Measurements from ENCODE around the gene ANKRD53.
A peak's percentile ranks its signal among the peaks of the same experiment; 100 is the strongest.

ANKRD53 gene

GRCh38 chr2:70958759-70959158, 19.7 kb upstream of the ANKRD53 start:
- no peaks in the 10 kb centered on the region for H3K9me2 ChIP-seq (replicated peaks; ENCODE audit: low read depth, low read length)
- no peak for TF ChIP-seq CTCF (conservative IDR thresholded peaks at IDR 0.05; ENCODE audit: low read length)
- no peak for TF ChIP-seq EZH2phosphoT487 (IDR thresholded peaks at IDR 0.05; ENCODE audit: borderline replicate concordance)
- no peaks in the 10 kb centered on the region for H4K20me1 ChIP-seq (ENCODE audit: insufficient read depth, low read length, poor library complexity, severe bottlenecking)
- no peak overlapping the region for H2AFZ ChIP-seq (ENCODE audit: low read length)
- peak overlapping the region; percentile 59 for H3K4me2 ChIP-seq (ENCODE audit: low read depth, low read length, poor library complexity, severe bottlenecking)
- no peak overlapping the region for H3K9ac ChIP-seq (ENCODE audit: low read depth, low read length, poor library complexity, severe bottlenecking)
- no peaks in the 10 kb centered on the region for H3K36me3 ChIP-seq (ENCODE audit: insufficient read depth, low read length)
- no peaks in the 10 kb centered on the region for H3F3A ChIP-seq (ENCODE audit: low read depth)
- peaks cover 22% of the 10 kb centered on the region for H3K4me1 ChIP-seq (ENCODE audit: insufficient read depth, low read length, poor library complexity, severe bottlenecking)
- no peaks in the 10 kb centered on the region for H3K9me3 ChIP-seq (ENCODE audit: insufficient read depth, low read depth, low read length)
- H3K4me3 ChIP-seq (ENCODE audit: low read length, poor library complexity, severe bottlenecking) = peak overlapping the region; percentile 28
- no peaks in the 10 kb centered on the region for H3K27me3 ChIP-seq (ENCODE audit: insufficient read depth, low read length, poor library complexity, severe bottlenecking)
- H3K79me2 ChIP-seq (ENCODE audit: insufficient read depth, low read length) = no peaks in the 10 kb centered on the region

GRCh38 chr2:70959271-70959761, 19.1 kb upstream of the ANKRD53 start:
- Histone ChIP-seq H3K4me1 (ENCODE audit: insufficient read depth, low read length, poor library complexity, severe bottlenecking) (peaks cover 22% of the 10 kb centered on the region), H3K9me2 (replicated peaks; ENCODE audit: low read depth, low read length) (no peaks in the 10 kb centered on the region), H3K36me3 (ENCODE audit: insufficient read depth, low read length) (no peaks in the 10 kb centered on the region), H3K79me2 (ENCODE audit: insufficient read depth, low read length) (no peaks in the 10 kb centered on the region), H3K4me3 (ENCODE audit: low read length, poor library complexity, severe bottlenecking) (no peak overlapping the region), H3K27me3 (ENCODE audit: insufficient read depth, low read length, poor library complexity, severe bottlenecking) (no peaks in the 10 kb centered on the region), H3K9me3 (ENCODE audit: insufficient read depth, low read depth, low read length) (no peaks in the 10 kb centered on the region), H4K20me1 (ENCODE audit: insufficient read depth, low read length, poor library complexity, severe bottlenecking) (no peaks in the 10 kb centered on the region), H3F3A (ENCODE audit: low read depth) (no peaks in the 10 kb centered on the region), H3K4me2 (ENCODE audit: low read depth, low read length, poor library complexity, severe bottlenecking) (no peak overlapping the region), H2AFZ (ENCODE audit: low read length) (no peak overlapping the region), H3K9ac (ENCODE audit: low read depth, low read length, poor library complexity, severe bottlenecking) (no peak overlapping the region)
- TF ChIP-seq CTCF (conservative IDR thresholded peaks at IDR 0.05; ENCODE audit: low read length) (no peak), EZH2phosphoT487 (IDR thresholded peaks at IDR 0.05; ENCODE audit: borderline replicate concordance) (no peak)

DNA sequence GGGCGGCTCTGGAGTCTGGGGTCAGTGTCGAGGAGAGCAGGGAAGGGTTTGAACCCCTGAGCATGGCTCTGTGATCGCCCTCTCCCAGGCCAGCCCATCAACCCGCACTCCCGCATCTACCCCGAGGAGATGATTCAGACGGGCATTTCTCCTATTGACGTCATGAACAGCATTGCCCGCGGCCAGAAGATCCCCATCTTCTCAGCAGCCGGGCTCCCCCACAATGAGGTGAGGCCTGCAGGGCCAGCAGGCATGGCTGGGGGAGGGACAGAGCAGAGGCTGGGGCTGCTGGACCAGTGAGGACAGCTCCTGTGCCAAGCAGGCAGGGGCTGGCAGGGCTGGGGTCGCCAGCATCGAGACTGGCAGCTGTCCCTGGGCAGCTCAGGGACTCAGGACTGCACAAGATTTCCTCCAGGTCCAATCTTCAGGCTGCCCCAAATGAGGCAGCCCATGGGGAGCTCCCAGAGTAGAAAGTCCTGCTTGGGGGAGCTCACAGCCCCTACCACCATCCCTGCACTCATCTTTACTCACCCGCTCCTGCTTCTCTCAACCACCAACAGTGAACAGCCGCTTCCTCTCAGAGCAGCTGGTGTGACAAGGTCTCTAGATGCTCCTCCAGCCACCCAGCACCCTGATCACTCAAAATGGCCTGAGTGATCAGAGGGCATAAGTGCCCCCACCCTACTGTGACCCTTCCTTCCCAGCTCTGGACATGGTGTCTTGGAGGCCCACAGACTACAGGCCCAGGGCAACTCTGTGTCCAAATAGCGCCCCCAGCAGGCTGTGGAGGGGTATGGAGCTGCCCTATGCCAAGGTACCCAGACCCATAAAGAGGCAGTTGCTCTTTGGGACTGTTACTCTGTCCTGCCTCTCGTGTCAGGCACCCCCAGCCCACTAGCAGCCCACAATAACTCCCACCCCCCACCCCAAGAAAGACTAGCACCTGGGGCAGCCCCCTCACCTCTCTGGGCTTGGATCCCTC, 18.3 kb upstream of the ANKRD53 start:
- Histone ChIP-seq H3K9me3 (ENCODE audit: insufficient read depth, low read depth, low read length) (no peaks in the 10 kb centered on the region), H3K27me3 (ENCODE audit: insufficient read depth, low read length, poor library complexity, severe bottlenecking) (no peaks in the 10 kb centered on the region), H3K4me2 (ENCODE audit: low read depth, low read length, poor library complexity, severe bottlenecking) (no peak overlapping the region), H3K4me3 (ENCODE audit: low read length, poor library complexity, severe bottlenecking) (no peak overlapping the region), H2AFZ (ENCODE audit: low read length) (no peak overlapping the region), H3K79me2 (ENCODE audit: insufficient read depth, low read length) (no peaks in the 10 kb centered on the region), H3K4me1 (ENCODE audit: insufficient read depth, low read length, poor library complexity, severe bottlenecking) (peaks cover 22% of the 10 kb centered on the region), H3K9me2 (replicated peaks; ENCODE audit: low read depth, low read length) (no peaks in the 10 kb centered on the region), H3K36me3 (ENCODE audit: insufficient read depth, low read length) (no peaks in the 10 kb centered on the region), H3F3A (ENCODE audit: low read depth) (no peaks in the 10 kb centered on the region), H3K9ac (ENCODE audit: low read depth, low read length, poor library complexity, severe bottlenecking) (no peak overlapping the region), H4K20me1 (ENCODE audit: insufficient read depth, low read length, poor library complexity, severe bottlenecking) (no peaks in the 10 kb centered on the region)
- TF ChIP-seq EZH2phosphoT487 (IDR thresholded peaks at IDR 0.05; ENCODE audit: borderline replicate concordance) = no peak
- peak; percentile 64 for TF ChIP-seq CTCF (conservative IDR thresholded peaks at IDR 0.05; ENCODE audit: low read length)

Data from Loucy (cell line).